GM23338 (cell line): ENCODE results near the gene CD2. TPM values are rescaled to one million over a fixed set of nuclear protein-coding genes. Genes with fewer than 3 reads are reported as not detected.

Experiments used
- CTCF ChIP-seq, 2 experiments: fragments of 200-600 bp in 1 of 2; sonication (generic) in 1 of 2; conservative IDR thresholded peaks; 2 replicates each; pipeline versions ENCODE4 v1.5.1 to v1.6.1; 2016 to 2017; ENCODE audit warnings: antibody characterized with exemption in 2 of 2, low read depth in 2 of 2, mild to moderate bottlenecking in 2 of 2, moderate library complexity in 1 of 2
- EZH2phosphoT487 ChIP-seq: fragments of 200-600 bp; sonication (generic); IDR thresholded peaks from one replicate; pipeline ENCODE4 v1.8.1; 2018; ENCODE audit warnings: antibody characterized with exemption; ENCODE audit not compliant: unreplicated experiment
- JUNB ChIP-seq: IDR thresholded peaks from one replicate; pipeline ENCODE4 v1.6.1; 2016; ENCODE audit warnings: antibody characterized with exemption; ENCODE audit not compliant: unreplicated experiment
- POLR2AphosphoS5 ChIP-seq: IDR thresholded peaks from 2 replicates; pipeline ENCODE4 v1.6.1; 2016; ENCODE audit warnings: antibody characterized with exemption, low read depth
- REST ChIP-seq: IDR thresholded peaks from one replicate; pipeline ENCODE4 v1.6.1; 2018; ENCODE audit warnings: antibody characterized with exemption; ENCODE audit not compliant: unreplicated experiment
- STAT1 ChIP-seq: IDR thresholded peaks from one replicate; pipeline ENCODE4 v1.6.1; 2016; ENCODE audit warnings: antibody characterized with exemption; ENCODE audit not compliant: unreplicated experiment
- polyA plus RNA-seq: library from polyadenylated mRNA; unstranded; fragments of >200 nt; fragmentation: Nextera tagmentation; extraction: Ambion mirVana; gene quantifications from 2 replicates; pipeline ENCODE4 v1.2.1, GENCODE V29; 2016
- total RNA-seq: library from RNA; depleted of rRNA; stranded (reverse); fragments of >200 nt; shearing (Covaris generic); gene quantifications from 2 replicates; pipeline ENCODE4 v1.2.3, GENCODE V29; 2014; rRNA removed

Gene CD2
- total and polyA plus RNA-seq, 2 experiments from 2014 or later, result not detected

- TF ChIP-seq EZH2phosphoT487 (no peak), REST (no peak), STAT1 (no peak), POLR2AphosphoS5 (no peak), CTCF (conservative IDR thresholded peaks at IDR 0.05; ENCODE audit: low read depth in 2 of 2) (peak; percentile 71 to 85), JUNB (no peak)
Measured at GRCh38 chr1:116817582-116818064, 63.4 kb downstream of the CD2 start (continued).

Other genes with a start within 250 kb of the CD2 start
- 9.2 and 10.3 TPM in 2 replicates for gene CD58, start 183.4 kb upstream of the CD2 start, total RNA-seq
- 11.6 and 12.5 TPM in 2 replicates for gene CD58, start 183.4 kb upstream of the CD2 start, polyA plus RNA-seq
- gene IGSF3, start 86.7 kb upstream of the CD2 start, total RNA-seq, result 32.9 and 37.8 TPM in 2 replicates
- gene IGSF3, start 86.7 kb upstream of the CD2 start, polyA plus RNA-seq, result 7.3 and 8.3 TPM in 2 replicates
- 21.8 and 32.7 TPM in 2 replicates for gene PTGFRN, start 155.5 kb downstream of the CD2 start, total RNA-seq
- gene PTGFRN, start 155.5 kb downstream of the CD2 start, polyA plus RNA-seq, result 17.4 and 30.0 TPM in 2 replicates
- 0.74 and 1.2 TPM in 2 replicates for gene CD101, start 247.3 kb downstream of the CD2 start, total RNA-seq
- 0.35 and 1.3 TPM in 2 replicates for gene CD101, start 247.3 kb downstream of the CD2 start, polyA plus RNA-seq